GM12878 (cell line): ENCODE measurements around the gene DGKI. TPM values are rescaled to one million over a fixed set of nuclear protein-coding genes. Genes with fewer than 3 reads are reported as not detected.

ENCODE experiments used
- ATAC-seq: fragments of 200-7000 bp; cut with Tn5 transposase; 3 replicates; pipeline ENCODE4 v1.9.1; 2020; ENCODE audit warnings: mild to moderate bottlenecking, moderate library complexity
- BruUV-seq: library from RNA; stranded (reverse); fragments of 400-500 nt; replicated peaks from 2 replicates; lab custom pipeline; 2021; lab: Mats Ljungman, UMichigan
- CTCF ChIA-PET: fragments of 300-600 bp; sonication (Branson Sonifier 250); formaldehyde crosslinking; extraction: SDS; loops from one replicate; lab custom pipeline; 2021; ENCODE audit warnings: inconsistent platforms; lab: Yijun Ruan, JAX
- POLR2A ChIA-PET: fragments of 350-600 bp; formaldehyde crosslinking; extraction: SDS; loops from one replicate; lab custom pipeline; 2021; ENCODE audit warnings: inconsistent platforms; lab: Charles Lee
- RAD21 ChIA-PET: fragments of 300-600 bp; sonication (Branson Sonifier 250); formaldehyde crosslinking; loops from one replicate; lab custom pipeline; 2023; ENCODE audit warnings: antibody characterized with exemption; ENCODE audit not compliant: unreplicated experiment; lab: Charles Lee
- SMC1A ChIA-PET: fragments of 300-600 bp; sonication (Branson Sonifier 250); formaldehyde crosslinking; loops from one replicate; lab custom pipeline; 2023; ENCODE audit not compliant: unreplicated experiment, uncharacterized antibody; lab: Charles Lee
- DNase-seq: peaks from one replicate; pipeline ENCODE4 v3.0.0-alpha.2; 2011; ENCODE audit warnings: low read depth, low spot score
- FAIRE-seq: peaks from 3 replicates; lab custom pipeline; 2011; peaks lifted over from hg19 to GRCh38; lab: Jason Lieb, UNC
- H2AFZ ChIP-seq: 2 replicates; pipeline ENCODE4 v1.6.0; 2011; ENCODE audit warnings: low read depth, low read length, control low read depth; ENCODE audit not compliant: control insufficient read depth
- H3K27ac ChIP-seq: 2 replicates; pipeline ENCODE4 v1.5.1; 2011; ENCODE audit warnings: control low read depth; ENCODE audit not compliant: control insufficient read depth, insufficient read depth
- H3K27me3 ChIP-seq, 2 experiments: replicated peaks in 1 of 2; 2 replicates each; pipeline versions ENCODE4 v1.6.0 to v1.6.1; 2011; ENCODE audit warnings: low read length in 1 of 2; ENCODE audit not compliant: control insufficient read depth in 2 of 2, insufficient read depth in 2 of 2
- H3K36me3 ChIP-seq, 2 experiments: 2 replicates each; pipeline ENCODE4 v1.5.1; 2011; ENCODE audit warnings: low read length in 1 of 2; ENCODE audit not compliant: control insufficient read depth in 2 of 2, insufficient read depth in 2 of 2
- H3K4me1 ChIP-seq: 2 replicates; pipeline ENCODE4 v1.6.1; 2011; ENCODE audit warnings: mild to moderate bottlenecking, low read length, moderate library complexity, mixed read lengths; ENCODE audit not compliant: control insufficient read depth, insufficient read depth
- H3K4me2 ChIP-seq: 2 replicates; pipeline ENCODE4 v1.6.0; 2011; ENCODE audit warnings: control low read depth; ENCODE audit not compliant: control insufficient read depth, insufficient read depth
- H3K4me3 ChIP-seq: fragments of 200-600 bp; sonication (generic); 2 replicates; pipeline ENCODE4 v1.5.1; 2016
- H3K79me2 ChIP-seq: 2 replicates; pipeline ENCODE4 v1.6.0; 2011; ENCODE audit warnings: low read length; ENCODE audit not compliant: control insufficient read depth, insufficient read depth
- H3K9ac ChIP-seq: 2 replicates; pipeline ENCODE4 v1.8.0; 2011; ENCODE audit warnings: low read length, control low read depth, mixed read lengths; ENCODE audit not compliant: control insufficient read depth, insufficient read depth
- H3K9me3 ChIP-seq: replicated peaks from 3 replicates; pipeline ENCODE4 v1.5.1; 2011; ENCODE audit warnings: mild to moderate bottlenecking, low read length; ENCODE audit not compliant: control insufficient read depth, insufficient read depth
- H4K20me1 ChIP-seq: 2 replicates; pipeline ENCODE4 v1.6.0; 2011; ENCODE audit not compliant: control insufficient read depth, insufficient read depth
- DPF2 ChIP-seq: fragments of 450-650 bp; IDR thresholded peaks from 2 replicates; pipeline ENCODE4 v1.6.1; 2017; ENCODE audit warnings: mild to moderate bottlenecking
- FOXK2 ChIP-seq: fragments of 450-650 bp; IDR thresholded peaks from 2 replicates; pipeline ENCODE4 v1.6.1; 2017; ENCODE audit warnings: mild to moderate bottlenecking, moderate library complexity
- KLF5 ChIP-seq: fragments of 450-650 bp; IDR thresholded peaks from 2 replicates; pipeline ENCODE4 v1.6.1; 2014; ENCODE audit warnings: mild to moderate bottlenecking; ENCODE audit not compliant: partially characterized antibody
- MLLT1 ChIP-seq: fragments of 450-650 bp; IDR thresholded peaks from 2 replicates; pipeline ENCODE4 v1.6.1; 2016; ENCODE audit warnings: mild to moderate bottlenecking
- MYC ChIP-seq: IDR thresholded peaks from 2 replicates; pipeline ENCODE4 v1.6.1; 2011; ENCODE audit warnings: mild to moderate bottlenecking, low read length, moderate library complexity, inconsistent platforms; ENCODE audit not compliant: insufficient read depth, insufficient replicate concordance, insufficient read length, severe bottlenecking
- PAX5 ChIP-seq: IDR thresholded peaks from 2 replicates; pipeline ENCODE4 v1.6.1; 2011; ENCODE audit warnings: low read depth, low read length, borderline replicate concordance
- RBBP5 ChIP-seq: fragments of 200-600 bp; sonication (generic); conservative IDR thresholded peaks from 2 replicates; pipeline ENCODE4 v1.6.1; 2016
- WGBS: methylation state at CpG from one replicate; pipeline ENCODE4 v1.1.6; 2016; ENCODE audit warnings: low lambda C conversion rate; ENCODE audit not compliant: insufficient replicate concordance, insufficient coverage; ENCODE audit errors: missing lambda C conversion rate; 5-methylcytosine and 5-hydroxymethylcytosine counted together
- in situ Hi-C: fragments of 300-500 bp; cut with MboI; formaldehyde crosslinking; loops from 9 replicates; pipeline ENCODE4 v1.14.3; 2018; ENCODE audit warnings: mixed read lengths
- intact Hi-C: fragments of 100-400 bp; cut with micrococcal nuclease; formaldehyde crosslinking; loops from one replicate; pipeline ENCODE4 v1.14.2; 2022; ENCODE audit not compliant: unreplicated experiment
- polyA plus RNA-seq, 11 experiments: library from polyadenylated mRNA; depleted of rRNA in 4 of 11; unstranded in 6 of 11; stranded (reverse) in 5 of 11; fragments of >200 nt; fragmentation: Nextera tagmentation in 4 of 11; fragmentation: Illumina TruSeq in 1 of 11; extraction: Ambion mirVana in 4 of 11; extraction: Trizol in 1 of 11; gene quantifications; 1 replicate in 1 of 11; 2 replicates in 10 of 11; pipeline versions ENCODE4 v1.2.1 to v1.2.3, GENCODE V29; 2011 to 2016; ENCODE audit warnings: inconsistent platforms in 2 of 11, missing spikeins in 2 of 11, low read depth in 1 of 11
- total RNA-seq, 4 experiments: library from RNA; depleted of rRNA in 3 of 4; stranded (reverse); fragments of >200 nt in 3 of 4; fragmentation: Illumina TruSeq in 1 of 4; extraction: Trizol in 1 of 4; gene quantifications; 2 replicates each; pipeline versions ENCODE4 v1.2.1 to v1.2.3, GENCODE V29; 2013 to 2021

Gene DGKI
- total and polyA plus RNA-seq, 10 of the 15 experiments (the other 5 are each of a cell fraction or from before 2014, with no cell fraction given), result 10.4 to 37.1 (median 22.1) TPM

GRCh38 chr7:137403353-137403695 lies 443.4 kb downstream of the DGKI start:
- Histone ChIP-seq H3K27me3 (no peaks in the 10 kb centered on the region; a peak in 1 of 4 replicates), H2AFZ (no peak overlapping the region), H4K20me1 (no peaks in the 10 kb centered on the region), H3K4me2 (no peak overlapping the region), H3K4me3 (no peak overlapping the region), H3K9ac (no peak overlapping the region), H3K9me3 (no peaks in the 10 kb centered on the region), H3K27ac (no peak overlapping the region), H3K79me2 (no peaks in the 10 kb centered on the region), H3K4me1 (no peaks in the 10 kb centered on the region), H3K36me3 (no peaks in the 10 kb centered on the region)
- 47% methylated on average over 2 of the region's 2 CpGs for WGBS
- POLR2A ChIA-PET, result no interaction called here
- DNase-seq (no peak), FAIRE-seq (no peak), ATAC-seq (no peak; the same call in 2 of the 3 replicates)
- intact Hi-C loops, result no loop called here
- in situ Hi-C loops, result no loop called here
- CTCF ChIA-PET, result no interaction called here
- BruUV-seq, result no TSS peak
- SMC1A ChIA-PET, result no interaction called here
- RAD21 ChIA-PET, result no interaction called here
- no peak for TF ChIP-seq FOXK2
- TF ChIP-seq MLLT1, result no peak
- no peak for TF ChIP-seq PAX5
- no peak for TF ChIP-seq DPF2
- no peak for TF ChIP-seq RBBP5
- TF ChIP-seq KLF5, result no peak
- TF ChIP-seq MYC, result no peak
